ENCODE measurements around the gene PTPN20.

Gene PTPN20

GRCh38 chr10:47033081-47033480 is 121.9 kb downstream of the PTPN20 start:
- Histone ChIP-seq H3K79me2 (ENCODE audit: insufficient read depth, low read length) (no peaks in the 10 kb centered on the region), H3K4me3 (ENCODE audit: low read length, poor library complexity, severe bottlenecking) (no peak overlapping the region), H3K4me1 (ENCODE audit: insufficient read depth, low read length, poor library complexity, severe bottlenecking) (no peaks in the 10 kb centered on the region), H3K9me2 (replicated peaks; ENCODE audit: low read depth, low read length) (no peaks in the 10 kb centered on the region), H3K9me3 (ENCODE audit: insufficient read depth, low read depth, low read length) (no peaks in the 10 kb centered on the region), H4K20me1 (ENCODE audit: insufficient read depth, low read length, poor library complexity, severe bottlenecking) (no peaks in the 10 kb centered on the region), H3K27me3 (ENCODE audit: insufficient read depth, low read length, poor library complexity, severe bottlenecking) (no peaks in the 10 kb centered on the region), H2AFZ (ENCODE audit: low read length) (no peak overlapping the region), H3K36me3 (ENCODE audit: insufficient read depth, low read length) (no peaks in the 10 kb centered on the region), H3K4me2 (ENCODE audit: low read depth, low read length, poor library complexity, severe bottlenecking) (no peak overlapping the region), H3K9ac (ENCODE audit: low read depth, low read length, poor library complexity, severe bottlenecking) (no peak overlapping the region), H3F3A (ENCODE audit: low read depth) (no peaks in the 10 kb centered on the region)
- TF ChIP-seq CTCF (conservative IDR thresholded peaks at IDR 0.05; ENCODE audit: low read length) (no peak), EZH2phosphoT487 (IDR thresholded peaks at IDR 0.05; ENCODE audit: borderline replicate concordance) (no peak)

GRCh38 chr10:47033541-47034270 is 122.5 kb downstream of the PTPN20 start:
- Histone ChIP-seq H3K9me3 (ENCODE audit: insufficient read depth, low read depth, low read length) (no peaks in the 10 kb centered on the region), H3K27me3 (ENCODE audit: insufficient read depth, low read length, poor library complexity, severe bottlenecking) (no peaks in the 10 kb centered on the region), H3K36me3 (ENCODE audit: insufficient read depth, low read length) (no peaks in the 10 kb centered on the region), H3K4me2 (ENCODE audit: low read depth, low read length, poor library complexity, severe bottlenecking) (no peak overlapping the region), H3K9me2 (replicated peaks; ENCODE audit: low read depth, low read length) (no peaks in the 10 kb centered on the region), H4K20me1 (ENCODE audit: insufficient read depth, low read length, poor library complexity, severe bottlenecking) (no peaks in the 10 kb centered on the region), H3K4me1 (ENCODE audit: insufficient read depth, low read length, poor library complexity, severe bottlenecking) (no peaks in the 10 kb centered on the region), H3F3A (ENCODE audit: low read depth) (no peaks in the 10 kb centered on the region), H3K4me3 (ENCODE audit: low read length, poor library complexity, severe bottlenecking) (no peak overlapping the region), H2AFZ (ENCODE audit: low read length) (no peak overlapping the region), H3K9ac (ENCODE audit: low read depth, low read length, poor library complexity, severe bottlenecking) (no peak overlapping the region), H3K79me2 (ENCODE audit: insufficient read depth, low read length) (no peaks in the 10 kb centered on the region)
- TF ChIP-seq CTCF (conservative IDR thresholded peaks at IDR 0.05; ENCODE audit: low read length) (no peak), EZH2phosphoT487 (IDR thresholded peaks at IDR 0.05; ENCODE audit: borderline replicate concordance) (no peak)

GRCh38 chr10:47034441-47035051 is 123.3 kb downstream of the PTPN20 start:
- no peak overlapping the region for H3K9ac ChIP-seq (ENCODE audit: low read depth, low read length, poor library complexity, severe bottlenecking)
- no peaks in the 10 kb centered on the region for H3F3A ChIP-seq (ENCODE audit: low read depth)
- no peaks in the 10 kb centered on the region for H3K4me1 ChIP-seq (ENCODE audit: insufficient read depth, low read length, poor library complexity, severe bottlenecking)
- H3K4me2 ChIP-seq (ENCODE audit: low read depth, low read length, poor library complexity, severe bottlenecking) = no peak overlapping the region
- no peaks in the 10 kb centered on the region for H3K79me2 ChIP-seq (ENCODE audit: insufficient read depth, low read length)
- TF ChIP-seq CTCF (conservative IDR thresholded peaks at IDR 0.05; ENCODE audit: low read length) = no peak
- TF ChIP-seq EZH2phosphoT487 (IDR thresholded peaks at IDR 0.05; ENCODE audit: borderline replicate concordance) = no peak
- no peaks in the 10 kb centered on the region for H3K27me3 ChIP-seq (ENCODE audit: insufficient read depth, low read length, poor library complexity, severe bottlenecking)
- no peaks in the 10 kb centered on the region for H3K9me3 ChIP-seq (ENCODE audit: insufficient read depth, low read depth, low read length)
- no peaks in the 10 kb centered on the region for H3K36me3 ChIP-seq (ENCODE audit: insufficient read depth, low read length)
- H3K9me2 ChIP-seq (replicated peaks; ENCODE audit: low read depth, low read length) = no peaks in the 10 kb centered on the region
- no peak overlapping the region for H3K4me3 ChIP-seq (ENCODE audit: low read length, poor library complexity, severe bottlenecking)
- no peak overlapping the region for H2AFZ ChIP-seq (ENCODE audit: low read length)
- no peaks in the 10 kb centered on the region for H4K20me1 ChIP-seq (ENCODE audit: insufficient read depth, low read length, poor library complexity, severe bottlenecking)
